GM12891 (cell line): ENCODE measurements around the gene ATP8A2.

ENCODE experiments used
- POLR2A ChIP-seq: IDR thresholded peaks from 2 replicates; pipeline ENCODE4 v1.6.1; 2011; ENCODE audit warnings: low read depth, low read length, control low read depth
- POLR2AphosphoS5 ChIP-seq: IDR thresholded peaks from 2 replicates; pipeline ENCODE4 v1.6.1; 2011; ENCODE audit warnings: low read depth, low read length, control low read depth
- TAF1 ChIP-seq: IDR thresholded peaks from 2 replicates; pipeline ENCODE4 v1.6.1; 2011; ENCODE audit warnings: low read depth, low read length, control low read depth

DNA sequence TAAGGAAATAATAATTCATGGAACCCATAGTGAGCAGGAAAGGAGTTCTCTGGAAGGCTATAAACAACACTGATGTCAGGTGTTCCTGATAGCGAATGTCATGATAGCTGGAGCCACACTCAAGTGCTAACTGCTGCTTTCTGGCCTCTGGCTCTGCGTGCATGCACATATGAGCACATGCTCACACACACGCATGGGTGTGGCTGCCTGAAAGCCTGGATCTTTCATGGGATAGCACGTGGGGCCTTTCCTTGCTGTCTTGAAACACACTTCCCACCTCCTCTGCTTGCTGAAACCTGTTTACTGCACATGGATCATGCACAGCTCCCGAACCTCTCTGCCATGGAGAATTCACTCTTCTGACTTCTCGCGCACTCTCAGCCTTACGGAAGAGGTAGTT is 207.4 kb downstream of the ATP8A2 start:
- TF ChIP-seq POLR2AphosphoS5 = no peak
- TF ChIP-seq TAF1 = no peak
- TF ChIP-seq POLR2A = no peak
